GM21390 (cell line): ENCODE measurements around the gene CPB1.

ENCODE experiments used
- ATAC-seq: cut with Tn5 transposase; IDR thresholded peaks from one replicate; pipeline ENCODE4 v1.9.1; 2021; ENCODE audit not compliant: unreplicated experiment

Gene CPB1

DNA sequence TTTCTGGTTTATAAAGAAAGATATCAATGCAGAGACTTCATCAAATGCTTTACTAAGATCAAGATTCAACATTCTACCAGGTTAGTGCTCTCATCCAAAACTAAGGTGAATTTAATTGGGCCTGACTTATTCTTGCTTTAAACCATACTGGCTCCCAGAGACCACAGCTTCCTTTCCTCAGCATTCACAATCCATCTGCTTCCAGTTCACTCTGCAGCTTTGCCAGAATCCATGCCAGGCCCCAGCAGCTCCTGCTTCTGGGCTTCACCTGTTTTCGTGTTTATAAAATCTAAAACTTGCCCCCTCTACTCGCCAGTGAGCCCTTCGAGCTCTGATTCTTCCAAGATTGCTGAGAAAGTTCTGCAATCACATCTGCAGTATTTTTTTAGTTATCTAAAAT is 2.3 kb downstream of the CPB1 start:
- ATAC-seq: no peak

DNA sequence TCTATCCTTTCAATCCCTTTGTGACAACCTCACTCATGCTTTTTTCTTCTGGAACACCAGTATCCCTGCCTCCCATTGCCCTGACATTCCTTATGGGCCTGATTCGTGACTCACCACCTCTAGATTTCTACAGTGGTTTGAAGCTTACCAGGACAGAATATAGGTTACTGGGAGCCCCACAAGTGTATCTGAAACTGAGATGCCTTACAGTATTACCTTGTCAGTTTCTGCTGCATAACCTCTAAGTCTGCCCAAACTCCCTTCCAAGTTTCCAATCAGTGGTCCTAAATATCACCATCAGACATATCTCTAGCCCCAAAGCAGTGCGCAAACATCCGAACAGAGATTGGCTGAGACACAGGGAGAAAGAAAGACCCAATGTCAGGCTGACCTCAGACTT is 5.6 kb downstream of the CPB1 start:
- no peak for ATAC-seq

DNA sequence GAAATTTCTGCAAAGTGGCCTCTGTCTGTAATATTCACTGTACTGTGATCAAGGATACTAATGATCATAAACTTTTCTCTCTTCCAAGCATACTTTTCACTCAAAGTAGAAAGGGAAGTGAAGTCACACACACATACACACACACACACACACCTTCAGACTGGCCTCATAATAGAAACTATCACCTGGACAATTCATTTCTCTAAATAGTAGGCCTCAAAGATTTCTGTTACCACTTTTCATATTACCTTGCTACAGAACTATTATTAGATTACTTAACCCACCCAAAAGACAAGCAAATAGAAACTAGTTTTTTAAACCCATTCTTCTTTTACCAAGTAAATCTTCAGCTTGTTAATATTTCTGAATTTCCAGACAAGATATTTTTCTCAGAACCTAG is 12.2 kb downstream of the CPB1 start:
- ATAC-seq: peak; percentile 87

DNA sequence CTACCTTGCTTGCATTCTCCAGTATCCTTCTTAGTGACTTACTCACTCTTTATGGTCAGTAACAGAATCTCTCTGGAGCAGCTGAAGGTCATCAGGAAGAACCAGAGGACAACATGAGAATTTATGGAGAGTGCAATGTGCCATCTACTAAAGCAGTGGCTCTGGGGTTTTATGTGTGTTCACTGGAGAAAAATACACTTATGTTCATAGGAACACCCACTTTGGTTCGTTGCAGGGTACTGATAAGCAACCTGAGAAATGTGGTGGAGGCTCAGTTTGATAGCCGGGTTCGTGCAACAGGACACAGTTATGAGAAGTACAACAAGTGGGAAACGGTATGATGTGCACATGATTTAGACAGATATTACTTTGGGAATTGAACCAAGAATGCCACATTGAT is 12.8 kb downstream of the CPB1 start:
- ATAC-seq: no peak

DNA sequence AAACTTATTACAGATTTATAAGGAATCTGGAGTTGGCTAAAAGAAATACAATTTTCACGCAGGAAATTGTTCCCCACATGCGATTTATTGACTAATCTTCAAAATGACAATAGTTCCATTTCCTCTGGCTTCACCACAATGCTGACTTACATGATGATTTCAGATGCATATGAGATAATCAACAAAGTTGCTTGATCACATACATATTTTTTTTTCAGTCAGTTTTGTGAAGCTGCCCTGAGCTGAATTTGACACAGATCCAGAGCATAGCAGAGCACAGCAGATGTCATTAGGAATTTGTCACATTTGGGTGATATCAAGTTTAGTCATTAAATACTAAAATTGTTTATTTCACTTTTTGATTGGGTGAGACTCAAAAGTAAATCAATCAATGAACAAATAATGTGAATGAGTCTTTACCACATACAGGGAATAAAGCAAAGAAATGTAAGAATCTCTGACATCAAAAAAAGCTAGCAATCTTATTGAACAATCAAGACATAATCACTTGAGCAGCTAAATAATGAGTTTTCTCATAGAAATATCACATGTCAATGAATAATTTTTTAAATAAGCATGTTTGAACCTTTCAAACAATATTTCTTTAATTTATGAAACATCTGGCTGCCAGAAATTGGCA is 18.3 kb downstream of the CPB1 start:
- ATAC-seq: no peak

DNA sequence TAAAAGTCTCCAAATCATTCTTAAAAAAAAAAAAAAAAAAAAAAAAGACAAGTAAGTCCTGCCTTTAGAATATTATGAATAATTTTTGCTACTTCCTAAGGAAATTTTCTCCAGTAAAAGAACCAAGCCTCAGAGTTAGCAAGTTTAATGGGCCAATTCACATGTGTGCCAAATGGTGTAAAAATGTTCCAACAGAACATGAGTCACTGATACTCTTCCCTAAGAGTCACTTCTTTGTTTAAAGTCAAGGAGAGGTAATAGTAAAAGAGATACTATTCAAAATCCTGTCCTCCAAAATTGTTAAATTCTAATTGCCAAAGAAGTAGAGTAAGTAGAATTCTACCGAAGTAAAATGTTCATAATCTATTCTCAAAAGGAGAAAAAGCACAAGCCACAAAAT is 19.7 kb downstream of the CPB1 start:
- ATAC-seq: no peak

DNA sequence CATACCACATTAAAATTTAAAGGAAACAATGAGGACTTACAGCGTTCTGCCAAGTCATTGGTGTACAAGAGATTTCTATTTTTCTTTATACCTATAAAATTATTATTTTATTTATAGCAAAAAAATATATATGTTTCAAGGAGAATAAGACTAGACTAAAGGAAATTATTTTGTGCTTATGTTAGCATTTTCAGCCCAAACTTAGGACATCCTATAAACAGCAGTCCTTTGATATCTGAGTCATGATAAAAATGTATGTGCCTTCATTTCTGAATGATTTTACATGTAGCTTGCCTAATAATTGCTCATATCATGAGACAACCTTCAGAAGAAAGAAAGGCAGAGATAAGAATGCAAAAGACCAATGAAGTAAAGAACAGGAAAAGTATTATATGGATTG is 20.8 kb downstream of the CPB1 start:
- no peak for ATAC-seq

DNA sequence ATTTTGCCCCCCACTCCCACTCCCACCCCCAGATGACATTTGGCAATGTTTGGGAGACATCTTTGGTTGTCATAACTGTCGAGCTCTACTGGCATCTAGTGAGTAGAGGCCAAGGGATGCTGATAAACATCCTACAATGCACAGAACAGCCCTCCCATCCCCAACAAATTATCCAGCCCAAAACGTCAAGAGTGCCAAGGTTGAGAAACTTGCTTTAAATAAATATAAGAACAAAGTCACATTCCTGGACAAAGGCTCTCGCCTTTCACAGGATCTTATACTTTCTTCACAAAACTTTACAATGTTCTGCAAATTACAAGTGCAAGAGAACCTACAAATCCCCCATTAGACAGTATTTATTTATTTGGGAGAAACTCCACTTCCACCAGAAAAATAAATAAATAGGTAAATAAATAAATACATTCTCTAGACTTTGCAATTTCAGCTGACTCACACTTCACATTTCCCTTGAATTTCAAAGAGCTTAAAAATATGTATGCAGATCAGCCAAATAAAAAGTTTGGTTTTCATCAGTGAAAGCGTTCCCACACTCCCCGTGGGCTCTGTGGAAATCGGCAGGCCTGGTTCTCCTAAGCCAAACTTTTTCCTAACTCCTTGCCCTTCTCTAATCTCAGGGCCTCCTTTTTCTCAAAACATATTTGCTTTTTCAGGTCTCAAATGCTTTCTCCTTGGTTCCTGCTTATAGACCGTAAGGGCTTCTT is 24.8 kb downstream of the CPB1 start:
- ATAC-seq: no peak

DNA sequence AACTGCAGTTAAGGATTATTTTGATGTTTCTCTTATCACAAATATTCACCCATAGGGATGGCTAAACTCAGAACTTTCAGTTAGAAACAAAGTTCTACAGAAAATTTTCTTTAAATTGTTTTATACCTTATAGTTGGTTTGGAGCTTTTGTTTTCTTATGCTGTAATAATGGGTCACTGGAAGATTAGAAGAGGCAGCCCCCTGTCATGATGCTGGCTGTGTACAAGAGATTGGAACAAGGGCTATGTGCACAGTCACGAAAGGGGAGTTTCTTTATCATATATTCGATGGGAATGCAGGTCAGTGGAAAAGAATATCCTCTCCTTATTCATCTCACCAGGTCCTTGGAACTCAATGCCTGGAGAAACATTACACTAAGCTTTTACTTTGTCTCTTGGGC is 25.5 kb downstream of the CPB1 start:
- no peak for ATAC-seq

DNA sequence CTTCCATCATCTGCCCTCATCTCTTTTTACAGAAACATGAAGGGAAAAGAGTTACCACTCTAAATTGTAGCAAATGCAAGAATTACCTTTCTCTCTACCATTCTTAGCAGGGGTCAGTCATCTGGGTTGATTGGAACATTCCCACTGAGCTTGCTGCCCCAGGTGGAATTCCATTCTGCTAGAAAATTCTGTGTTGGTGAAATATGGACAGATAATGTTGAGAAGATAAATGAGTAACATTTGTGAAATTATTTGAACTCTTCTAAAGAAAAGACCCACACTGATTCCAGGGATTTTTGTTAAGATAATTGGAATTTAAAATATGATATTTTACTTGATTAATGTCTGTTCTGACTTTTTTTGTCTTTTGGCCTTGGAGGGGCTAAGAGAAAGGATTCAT is 26.4 kb downstream of the CPB1 start:
- ATAC-seq: no peak

DNA sequence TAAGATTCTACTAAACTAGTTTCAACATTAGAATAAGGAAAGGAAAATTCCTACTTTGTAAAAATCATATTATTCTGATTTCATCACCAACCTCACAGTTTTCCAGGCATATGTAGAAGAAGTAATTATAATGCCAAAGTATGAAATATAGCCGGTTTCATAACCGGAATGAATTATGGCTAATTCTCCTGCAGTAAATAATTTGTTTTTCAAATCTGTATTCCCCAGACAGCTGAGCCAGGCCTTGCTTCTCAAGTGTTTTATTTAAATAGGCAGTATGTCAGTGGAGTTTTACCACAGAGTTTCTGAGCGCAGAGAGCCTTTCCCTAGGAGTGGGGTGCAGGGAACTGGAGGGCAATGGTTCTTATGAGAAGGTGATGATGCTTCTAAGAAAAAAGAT is 28.8 kb downstream of the CPB1 start:
- ATAC-seq: no peak

DNA sequence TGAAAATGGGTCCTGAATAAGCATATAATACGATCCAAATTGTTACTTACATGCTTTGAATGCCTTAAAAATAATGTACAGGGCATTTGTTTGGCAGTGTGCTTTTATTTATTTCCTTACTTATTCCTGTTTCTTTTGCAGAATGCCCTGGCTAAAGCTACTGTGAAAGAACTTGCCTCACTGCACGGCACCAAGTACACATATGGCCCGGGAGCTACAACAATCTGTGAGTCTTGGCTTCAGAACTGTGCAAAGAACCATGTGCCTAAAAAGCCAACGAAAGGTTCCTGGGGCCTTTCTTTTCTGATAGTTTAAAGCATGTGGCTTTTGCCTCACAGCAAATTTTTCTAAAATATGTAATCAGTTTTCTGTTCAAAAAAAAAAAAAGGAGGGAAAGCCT is 29.7 kb downstream of the CPB1 start:
- no peak for ATAC-seq

DNA sequence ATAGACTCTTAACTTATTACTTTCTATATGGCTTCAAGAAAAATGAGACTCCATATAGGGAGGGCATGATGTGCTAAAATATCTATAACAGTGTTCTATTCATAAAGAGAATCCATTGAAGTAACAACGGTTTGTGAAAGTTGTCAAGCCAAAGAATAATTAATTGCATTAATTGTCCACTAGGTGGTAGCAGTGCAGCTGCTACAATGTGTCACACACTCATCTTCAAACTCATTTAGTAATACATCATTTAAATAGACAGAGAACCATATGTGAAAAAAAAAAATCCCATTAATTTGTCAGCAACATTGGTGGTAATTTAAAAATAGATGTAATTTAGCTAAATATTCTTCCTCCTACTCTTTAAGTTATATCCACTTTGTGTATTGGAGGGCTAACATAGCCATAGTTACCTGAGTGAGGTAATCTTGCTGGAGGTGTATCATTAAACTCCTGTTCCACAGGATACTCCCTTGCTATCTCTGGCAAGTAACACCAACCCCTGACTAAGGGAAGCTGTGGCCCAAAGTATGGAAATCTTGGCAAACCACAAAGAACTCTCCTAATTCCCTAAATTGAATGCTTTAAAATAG is 33.8 kb downstream of the CPB1 start:
- ATAC-seq: peak; percentile 84

DNA sequence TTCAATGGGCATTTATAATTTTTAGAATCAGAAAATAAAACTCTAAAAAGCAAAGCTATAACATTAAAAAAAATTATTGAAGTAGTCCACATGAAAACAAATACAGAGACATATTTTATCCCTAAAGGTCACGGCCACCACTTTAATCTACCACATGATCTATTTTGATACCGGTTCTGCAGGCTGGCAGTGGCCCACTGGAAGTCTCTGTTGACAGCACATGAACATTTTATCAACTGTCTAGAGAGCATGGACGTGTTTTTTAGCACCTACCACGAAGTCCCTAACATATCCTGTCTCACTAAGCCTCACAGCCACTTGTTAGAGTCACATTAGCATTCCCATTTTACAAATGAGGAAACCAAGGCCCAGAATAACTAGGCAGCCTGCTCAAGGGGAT is 35.7 kb downstream of the CPB1 start:
- ATAC-seq: no peak

DNA sequence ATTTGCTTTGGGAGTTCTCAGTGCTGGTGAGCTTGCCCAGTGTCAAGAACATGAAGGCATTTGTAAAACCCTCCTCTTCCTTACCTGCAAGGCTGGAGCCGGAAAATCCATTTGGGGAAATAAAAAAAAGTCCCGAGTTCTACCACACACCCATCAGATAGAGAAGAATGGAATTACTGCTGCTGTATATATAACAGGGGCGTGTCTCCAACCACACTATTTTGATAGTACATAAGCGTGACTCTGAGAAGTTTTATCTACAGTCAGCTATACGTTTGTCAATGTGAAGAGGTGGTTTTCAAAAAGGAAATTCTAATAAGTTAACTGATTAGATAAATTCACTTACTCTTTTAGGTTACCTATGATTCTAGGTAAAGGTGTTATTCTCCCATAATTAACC is 36.2 kb downstream of the CPB1 start:
- ATAC-seq: no peak

DNA sequence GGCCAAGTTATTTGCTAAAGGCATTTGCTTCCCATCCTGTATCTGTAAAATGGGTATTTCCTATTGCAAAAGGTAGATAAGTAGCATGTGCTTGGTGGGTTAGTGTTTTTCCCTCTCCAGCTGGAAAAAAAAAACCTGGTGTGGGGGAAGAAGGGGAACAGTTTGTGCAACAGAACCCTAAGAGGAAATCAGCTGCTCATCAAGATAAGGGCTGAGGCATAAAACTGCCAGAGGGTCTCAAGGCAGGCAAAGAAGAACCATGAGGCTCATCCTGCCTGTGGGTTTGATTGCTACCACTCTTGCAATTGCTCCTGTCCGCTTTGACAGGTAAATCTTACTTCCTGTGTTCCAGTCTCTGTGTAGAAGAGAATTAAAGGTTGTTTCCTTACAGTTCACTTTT is 37.4 kb downstream of the CPB1 start, which contains the start of gene CPA3:
CPA3 (plus strand) TSS at position 248 of the 400 bp plus-strand sequence; CDS start at position 260, 12 bp downstream.
- ATAC-seq: no peak

DNA sequence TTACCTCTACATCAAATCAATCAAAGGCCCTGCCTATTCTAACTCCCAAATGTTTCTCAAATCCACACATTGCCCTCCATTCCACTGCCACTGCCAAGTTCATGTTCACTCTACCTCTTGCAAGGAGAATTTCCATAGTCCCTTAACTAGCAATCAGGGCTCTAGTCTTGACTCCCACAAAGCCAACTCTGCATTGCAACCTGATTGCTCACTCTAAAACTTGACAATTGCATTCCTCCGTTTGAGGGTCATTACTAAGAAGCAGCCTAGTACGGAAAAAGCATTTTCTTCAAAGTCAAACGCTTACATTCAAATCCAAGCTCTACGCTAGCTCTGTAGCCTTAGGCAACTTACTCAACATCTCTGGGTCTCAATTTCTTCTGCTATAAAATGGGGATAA is 38.6 kb downstream of the CPB1 start:
- ATAC-seq: no peak

DNA sequence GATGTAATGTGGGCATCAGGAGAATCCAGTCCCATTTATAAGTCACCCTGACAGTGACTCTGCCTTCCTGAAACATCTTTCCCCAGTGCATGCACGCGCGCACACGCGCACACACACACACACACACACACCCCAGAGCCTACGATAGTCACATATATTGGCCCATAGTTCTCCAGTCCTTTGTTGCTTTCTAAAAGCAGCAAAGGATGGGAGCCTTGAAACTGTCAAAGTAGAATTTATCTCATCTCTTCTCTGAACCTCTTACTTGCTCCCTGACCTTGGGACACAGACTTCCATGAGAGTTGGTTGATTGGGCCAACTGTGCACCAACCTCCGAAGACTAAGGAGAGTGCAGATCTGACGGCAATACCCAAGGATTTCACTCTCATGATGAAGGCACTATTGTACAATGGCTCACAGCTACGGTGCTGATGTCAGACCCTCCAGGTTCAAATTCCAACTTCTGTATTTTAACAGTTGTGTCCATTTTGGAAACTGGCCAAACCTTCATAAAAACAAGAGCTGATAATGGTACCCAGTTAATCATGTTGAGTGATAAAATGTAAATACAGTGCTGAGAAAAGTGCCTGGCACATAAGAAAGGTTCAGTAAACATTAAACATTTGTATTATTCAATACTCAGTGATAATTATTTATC is 45.8 kb downstream of the CPB1 start:
- ATAC-seq: no peak

DNA sequence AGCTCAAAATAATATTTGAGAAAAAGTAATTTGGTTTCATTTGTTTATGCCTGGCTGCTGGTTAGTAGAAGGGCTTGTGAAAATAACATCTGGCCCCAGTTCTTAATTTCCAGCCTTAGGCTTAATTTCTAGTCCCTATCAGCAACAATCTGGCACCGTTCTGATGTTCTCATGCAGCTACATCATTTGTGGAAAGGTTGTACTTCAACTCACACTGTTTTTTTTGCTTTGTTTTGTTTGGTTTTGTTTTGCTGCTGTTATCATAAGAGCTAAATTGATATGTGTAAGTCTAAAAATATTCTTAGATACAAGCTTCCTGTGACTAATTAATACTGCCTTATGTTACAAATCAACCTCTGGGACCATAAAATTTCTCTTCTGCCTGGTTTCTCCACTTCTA is 46.4 kb downstream of the CPB1 start:
- no peak for ATAC-seq

DNA sequence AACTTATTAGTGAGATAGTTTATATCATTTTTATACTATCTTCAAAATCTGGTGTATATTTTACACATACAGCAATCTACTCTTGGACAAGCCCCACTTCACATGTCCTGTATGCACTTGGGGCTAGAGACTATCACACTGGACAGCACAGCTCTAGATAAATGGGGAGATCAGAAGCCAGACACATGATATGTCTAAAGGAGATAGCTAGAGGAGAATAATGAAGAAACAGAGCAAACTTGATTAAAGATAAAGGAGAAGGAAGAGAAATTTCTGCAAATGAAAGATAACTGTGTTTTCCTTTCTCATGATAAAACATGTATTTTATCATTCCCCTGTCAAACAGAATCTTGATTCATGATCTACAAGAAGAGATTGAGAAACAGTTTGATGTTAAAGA is 50.5 kb downstream of the CPB1 start:
- no peak for ATAC-seq

DNA sequence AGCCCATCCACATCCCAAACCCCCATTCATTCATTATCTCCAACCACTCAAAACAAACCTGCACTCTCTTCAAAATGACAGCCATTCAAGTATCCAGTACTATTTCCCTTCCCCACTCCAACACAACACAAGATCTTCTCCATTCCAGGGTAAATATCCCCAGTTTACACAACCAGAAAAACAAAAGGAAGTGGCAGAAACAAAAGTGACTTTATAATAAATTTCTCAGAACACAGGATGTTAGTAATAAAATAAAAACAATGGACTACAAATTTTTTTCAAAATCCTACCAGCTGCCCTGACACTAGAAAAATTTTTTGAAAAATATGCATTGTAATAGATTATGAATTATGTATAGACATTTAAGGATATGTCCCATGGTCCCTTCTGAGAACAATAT is 51.6 kb downstream of the CPB1 start:
- ATAC-seq: no peak

DNA sequence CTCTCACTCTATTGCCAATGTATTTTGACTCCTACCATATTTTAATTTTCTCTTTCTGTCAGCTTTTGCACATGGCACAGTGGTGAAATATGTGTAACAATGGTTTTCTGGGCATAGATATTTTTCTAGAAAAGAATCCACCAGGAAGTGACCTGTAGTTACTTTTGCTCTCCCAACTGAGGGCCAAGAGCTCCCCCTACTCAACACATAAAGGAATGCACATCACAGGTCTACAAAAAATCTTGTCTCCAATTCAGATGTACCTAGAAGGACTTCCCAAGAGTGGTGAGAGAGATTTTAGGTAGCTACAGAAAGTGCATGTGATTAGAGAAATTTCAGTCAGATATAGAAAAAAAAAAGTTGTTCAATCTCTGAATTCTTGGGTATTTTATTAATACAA is 53.1 kb downstream of the CPB1 start:
- no peak for ATAC-seq
